PC-9 (cell line): ENCODE results near the gene CFAP70.

Experiments
- EZH2 ChIP-seq: fragments of 200-600 bp; sonication (generic); IDR thresholded peaks from 2 replicates; pipeline ENCODE4 v1.8.0; 2017; ENCODE audit warnings: antibody characterized with exemption, low read depth
- TF ChIP-seq, protein P1 (sequence below): fragments of 200-600 bp; sonication (generic); conservative IDR thresholded peaks from 2 replicates; pipeline ENCODE4 v1.6.1; 2017; ENCODE audit warnings: mixed run types, antibody characterized with exemption, mild to moderate bottlenecking, moderate library complexity

DNA sequence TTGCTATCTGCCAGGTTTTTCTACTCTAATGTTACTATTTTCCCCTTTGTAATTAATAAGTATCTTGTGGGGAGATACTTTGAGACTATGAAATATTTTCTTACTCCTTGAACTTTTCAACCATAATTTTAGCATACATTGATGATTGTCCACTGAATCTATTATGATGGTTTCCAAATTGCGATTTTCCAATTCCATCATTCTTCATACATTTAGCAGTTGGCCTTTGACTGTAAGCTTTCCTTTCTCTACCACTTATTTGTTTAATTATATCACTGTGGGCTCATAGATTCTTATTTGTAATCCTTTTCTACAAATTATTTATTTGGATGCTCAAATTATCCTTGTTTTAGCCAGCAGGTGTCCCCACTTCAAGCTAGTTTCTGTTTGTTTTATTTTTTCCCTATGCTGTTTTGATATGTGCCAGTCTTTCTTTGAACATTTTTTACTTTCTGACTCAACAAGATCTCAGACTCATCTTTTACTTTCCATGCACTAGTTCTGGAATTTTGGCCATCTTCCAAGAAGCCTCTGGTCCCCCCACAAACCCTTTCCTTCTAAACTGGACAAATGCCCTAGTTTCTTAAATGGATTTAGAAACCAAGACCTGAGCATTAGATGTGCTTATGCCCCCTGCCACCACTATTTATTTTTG lies 94.8 kb downstream of the CFAP70 start:
- TF ChIP-seq, protein P1, sequence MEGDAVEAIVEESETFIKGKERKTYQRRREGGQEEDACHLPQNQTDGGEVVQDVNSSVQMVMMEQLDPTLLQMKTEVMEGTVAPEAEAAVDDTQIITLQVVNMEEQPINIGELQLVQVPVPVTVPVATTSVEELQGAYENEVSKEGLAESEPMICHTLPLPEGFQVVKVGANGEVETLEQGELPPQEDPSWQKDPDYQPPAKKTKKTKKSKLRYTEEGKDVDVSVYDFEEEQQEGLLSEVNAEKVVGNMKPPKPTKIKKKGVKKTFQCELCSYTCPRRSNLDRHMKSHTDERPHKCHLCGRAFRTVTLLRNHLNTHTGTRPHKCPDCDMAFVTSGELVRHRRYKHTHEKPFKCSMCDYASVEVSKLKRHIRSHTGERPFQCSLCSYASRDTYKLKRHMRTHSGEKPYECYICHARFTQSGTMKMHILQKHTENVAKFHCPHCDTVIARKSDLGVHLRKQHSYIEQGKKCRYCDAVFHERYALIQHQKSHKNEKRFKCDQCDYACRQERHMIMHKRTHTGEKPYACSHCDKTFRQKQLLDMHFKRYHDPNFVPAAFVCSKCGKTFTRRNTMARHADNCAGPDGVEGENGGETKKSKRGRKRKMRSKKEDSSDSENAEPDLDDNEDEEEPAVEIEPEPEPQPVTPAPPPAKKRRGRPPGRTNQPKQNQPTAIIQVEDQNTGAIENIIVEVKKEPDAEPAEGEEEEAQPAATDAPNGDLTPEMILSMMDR, result peak; percentile 80
- TF ChIP-seq EZH2, result no peak
